VCaP (cell line): ENCODE results near the gene SLC35C1.
A peak's percentile ranks its signal among the peaks of the same experiment; 100 is the strongest.

ENCODE experiments used
- H3K27ac ChIP-seq: fragments of 450-650 bp; 2 replicates; pipeline ENCODE4 v1.5.1; 2017
- TF ChIP-seq, protein P1 (sequence below): fragments of 450-650 bp; conservative IDR thresholded peaks from 2 replicates; pipeline ENCODE4 v1.5.1; 2017; ENCODE audit warnings: mild to moderate bottlenecking, moderate library complexity

Gene SLC35C1

DNA sequence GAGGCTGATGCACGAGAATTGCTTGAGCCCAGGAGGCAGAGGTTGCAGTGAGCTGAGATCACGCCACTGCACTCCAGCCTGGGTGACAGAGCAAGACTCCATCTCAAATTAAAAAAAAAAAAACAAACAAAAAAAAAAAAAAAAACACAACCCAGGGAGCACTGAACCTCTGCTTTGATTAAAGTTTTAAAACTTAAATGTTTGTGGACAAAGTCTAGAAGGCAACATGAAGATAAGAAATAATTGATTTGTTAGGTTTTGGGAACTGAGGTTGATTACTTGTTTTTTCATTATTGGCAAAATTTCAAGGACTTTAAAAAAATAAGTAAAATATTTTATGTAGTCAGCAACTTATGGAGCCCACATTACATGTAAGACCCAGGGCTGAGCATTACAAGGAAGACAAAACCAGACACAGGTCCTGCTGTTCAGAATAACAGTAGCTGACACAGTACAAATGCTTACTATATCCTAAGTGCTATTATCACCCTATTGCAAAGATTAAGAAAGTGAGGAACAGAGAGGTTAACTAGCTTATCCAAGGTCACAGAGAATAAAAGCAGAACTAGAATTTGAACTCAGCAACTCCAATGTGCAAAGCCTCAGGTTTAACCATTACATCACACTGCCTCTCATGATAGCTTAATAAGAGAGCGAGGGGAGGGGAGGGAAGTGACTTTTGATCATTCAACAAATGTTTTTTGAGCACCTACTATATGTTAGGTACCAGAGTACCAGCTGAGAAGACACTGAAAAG is 40.1 kb downstream of the SLC35C1 start:
- H3K27ac ChIP-seq, result peak overlapping the region; percentile 83; the same call in 1 of the 2 replicates
- TF ChIP-seq, protein P1, sequence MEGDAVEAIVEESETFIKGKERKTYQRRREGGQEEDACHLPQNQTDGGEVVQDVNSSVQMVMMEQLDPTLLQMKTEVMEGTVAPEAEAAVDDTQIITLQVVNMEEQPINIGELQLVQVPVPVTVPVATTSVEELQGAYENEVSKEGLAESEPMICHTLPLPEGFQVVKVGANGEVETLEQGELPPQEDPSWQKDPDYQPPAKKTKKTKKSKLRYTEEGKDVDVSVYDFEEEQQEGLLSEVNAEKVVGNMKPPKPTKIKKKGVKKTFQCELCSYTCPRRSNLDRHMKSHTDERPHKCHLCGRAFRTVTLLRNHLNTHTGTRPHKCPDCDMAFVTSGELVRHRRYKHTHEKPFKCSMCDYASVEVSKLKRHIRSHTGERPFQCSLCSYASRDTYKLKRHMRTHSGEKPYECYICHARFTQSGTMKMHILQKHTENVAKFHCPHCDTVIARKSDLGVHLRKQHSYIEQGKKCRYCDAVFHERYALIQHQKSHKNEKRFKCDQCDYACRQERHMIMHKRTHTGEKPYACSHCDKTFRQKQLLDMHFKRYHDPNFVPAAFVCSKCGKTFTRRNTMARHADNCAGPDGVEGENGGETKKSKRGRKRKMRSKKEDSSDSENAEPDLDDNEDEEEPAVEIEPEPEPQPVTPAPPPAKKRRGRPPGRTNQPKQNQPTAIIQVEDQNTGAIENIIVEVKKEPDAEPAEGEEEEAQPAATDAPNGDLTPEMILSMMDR, result no peak

DNA sequence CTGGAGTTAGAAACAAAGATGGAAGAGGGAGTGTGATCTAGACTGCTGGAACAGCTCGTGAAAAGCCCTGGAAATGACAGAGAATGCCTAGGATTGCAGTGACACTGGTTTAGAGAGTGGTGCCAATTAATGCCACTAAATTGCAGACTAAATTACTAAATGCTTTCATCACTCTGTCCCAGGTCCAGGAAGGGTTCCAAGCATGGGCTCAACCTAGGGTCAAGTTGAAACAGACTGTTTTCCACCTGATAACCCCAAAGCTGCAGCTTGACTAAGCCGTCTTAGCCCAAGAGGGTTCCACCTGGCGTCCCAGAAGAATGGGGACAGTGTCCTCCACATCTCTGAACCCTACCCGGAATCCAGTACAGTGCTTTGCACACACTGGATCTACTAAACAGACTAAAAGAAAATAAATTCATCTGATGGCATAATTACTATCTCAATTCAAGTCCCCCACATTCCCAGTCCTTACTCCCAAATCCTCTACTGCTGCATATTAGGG is 41.3 kb downstream of the SLC35C1 start:
- H3K27ac ChIP-seq, result peak overlapping the region; percentile 83

DNA sequence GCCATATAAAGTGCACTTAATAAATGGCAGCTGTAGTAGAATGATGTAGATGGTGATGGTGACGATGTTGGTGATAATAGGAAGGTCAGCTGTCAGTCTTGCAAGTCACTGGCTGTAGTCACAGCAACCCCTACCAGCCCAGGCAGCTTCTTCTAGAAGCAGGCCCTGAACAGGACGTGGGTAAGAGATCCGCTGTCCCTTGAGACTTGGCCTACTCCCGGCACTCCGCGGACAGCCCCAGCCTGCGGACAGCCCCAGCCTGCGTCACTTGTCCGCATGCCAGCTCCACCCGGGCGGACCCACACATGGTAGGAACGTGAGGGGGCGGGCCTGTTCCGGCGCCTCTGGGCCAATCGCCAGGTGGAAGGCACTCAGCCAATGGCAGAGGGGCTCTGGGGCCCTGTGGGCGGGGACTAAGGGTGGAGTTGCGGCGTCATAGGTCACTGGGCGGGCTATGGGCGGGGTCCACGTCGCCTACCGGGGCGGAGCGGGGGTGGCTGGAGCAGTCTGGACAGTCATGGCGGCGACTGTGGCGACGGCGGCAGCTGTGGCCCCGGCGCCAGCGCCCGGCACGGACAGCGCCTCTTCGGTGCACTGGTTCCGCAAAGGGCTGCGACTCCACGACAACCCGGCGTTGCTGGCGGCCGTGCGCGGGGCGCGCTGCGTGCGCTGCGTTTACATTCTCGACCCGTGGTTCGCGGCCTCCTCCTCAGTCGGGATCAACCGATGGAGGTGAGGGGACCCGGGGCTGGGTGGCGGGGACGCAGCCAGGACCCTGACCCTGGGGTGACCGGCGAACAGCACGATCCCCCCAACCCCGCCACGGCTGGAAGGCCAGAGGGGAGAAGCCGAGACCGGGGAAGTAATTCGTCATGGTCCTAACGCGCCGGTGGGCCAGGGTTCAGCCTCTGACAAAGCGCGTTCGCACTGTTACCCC is 42.3 kb downstream of the SLC35C1 start, which contains the start of gene CRY2:
Gene CRY2 (plus strand): TSS at position 502 of the 937 bp plus-strand sequence. CDS start 16 bp downstream, at position 518.
- TF ChIP-seq, protein P1, result no peak

More for the DNA sequence above, 41.3 kb downstream of the SLC35C1 start:
- TF ChIP-seq, protein P1, result no peak

DNA sequence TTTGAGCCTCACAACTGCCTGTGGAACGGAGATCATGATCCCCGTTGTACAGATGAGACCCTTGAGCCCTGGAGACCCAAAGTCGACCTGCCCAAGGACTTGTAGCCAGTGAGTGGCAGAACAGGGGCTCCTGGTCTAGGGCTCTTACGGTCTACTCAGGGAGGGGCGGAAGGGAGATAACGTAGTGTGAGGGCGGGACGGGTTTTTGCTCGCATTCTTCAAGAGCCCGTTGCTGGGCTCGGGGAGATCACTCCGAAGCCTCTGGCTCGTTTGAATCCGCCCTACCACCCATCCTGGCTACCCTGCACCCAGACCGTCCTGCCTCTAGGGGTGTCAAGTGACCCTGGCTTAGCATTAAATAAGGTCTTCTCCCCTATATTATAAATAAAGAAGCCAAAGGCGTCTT is 43.0 kb downstream of the SLC35C1 start:
- TF ChIP-seq, protein P1, result no peak
- H3K27ac ChIP-seq, result peak overlapping the region; percentile 83

More for the DNA sequence above, 42.3 kb downstream of the SLC35C1 start, which contains the start of gene CRY2:
- peak within 1 kb of the TSS; percentile 83 for H3K27ac ChIP-seq

DNA sequence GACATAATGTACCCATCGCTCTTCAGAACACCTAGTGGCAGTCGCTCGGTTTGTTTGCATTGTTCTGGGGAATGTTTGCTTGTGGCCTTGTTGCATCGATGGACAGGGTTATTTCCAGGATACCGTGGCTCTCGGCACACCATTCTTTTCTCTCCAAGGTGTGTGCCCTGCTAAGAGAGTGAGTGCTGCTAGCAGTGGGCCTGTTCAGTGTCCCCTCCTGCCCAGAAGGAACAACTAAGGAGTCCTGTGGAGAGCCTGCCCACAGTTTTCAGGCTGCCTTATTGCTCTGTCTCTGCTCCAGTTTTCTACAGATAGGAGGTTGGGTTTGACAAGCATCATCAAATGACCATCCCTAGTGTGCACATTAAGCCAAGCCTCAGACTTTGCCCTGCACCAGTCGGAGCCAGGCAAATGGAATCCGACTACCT is 43.7 kb downstream of the SLC35C1 start:
- peak overlapping the region; percentile 83 for H3K27ac ChIP-seq
- TF ChIP-seq, protein P1, result peak; percentile 22; the same call in 1 of the 2 replicates

DNA sequence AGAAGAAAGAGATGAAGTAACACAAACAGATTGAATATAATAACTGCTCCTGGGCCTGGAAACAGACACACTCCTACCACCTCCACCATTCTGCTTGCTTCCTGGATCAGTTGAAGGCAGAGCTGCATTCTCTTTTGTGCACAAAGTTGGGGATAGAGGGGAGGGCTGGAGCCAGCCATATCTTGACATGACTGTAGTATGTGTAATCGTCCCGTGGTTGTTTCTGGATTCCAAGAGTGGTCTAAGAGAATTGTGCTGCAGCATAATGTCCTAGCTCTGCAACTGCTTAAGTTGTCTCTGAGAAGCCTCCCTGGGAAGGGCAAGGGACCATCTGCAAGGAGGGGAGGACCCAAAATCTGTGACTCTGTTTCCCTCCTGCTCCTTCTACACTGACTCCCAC is 45.5 kb downstream of the SLC35C1 start:
- TF ChIP-seq, protein P1, result no peak
- peak overlapping the region; percentile 83; the same call in 1 of the 2 replicates for H3K27ac ChIP-seq

DNA sequence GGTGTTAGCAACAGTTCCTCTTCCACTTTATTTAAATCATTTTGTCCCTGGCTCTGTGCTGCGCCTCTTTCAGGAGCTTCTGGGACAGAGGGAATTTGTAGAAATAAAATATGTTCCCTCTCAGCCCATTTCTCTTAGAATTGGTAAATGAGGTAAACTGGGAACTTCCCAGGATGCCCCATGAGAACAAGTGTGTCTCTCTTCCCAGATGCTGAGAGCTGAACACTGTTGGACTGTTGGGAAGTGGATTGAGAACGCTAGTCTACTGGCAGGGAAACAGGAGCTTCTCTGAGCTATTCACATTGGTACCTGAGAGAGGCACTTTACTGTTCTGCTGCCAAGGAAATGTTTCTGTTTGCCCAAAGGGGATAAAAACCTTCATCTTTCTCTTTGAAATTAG is 46.3 kb downstream of the SLC35C1 start:
- TF ChIP-seq, protein P1, result no peak
- no peak overlapping the region for H3K27ac ChIP-seq
